Measurements from ENCODE around the gene IGF1R. TPM values are rescaled to one million over a fixed set of nuclear protein-coding genes. Genes with fewer than 3 reads are reported as not detected.
"Not testable (repeated sequence)": the region's sequence is repeated elsewhere in the genome, so short reads cannot be mapped to it uniquely, and the experiment has no call there.

Gene IGF1R
- total and polyA plus RNA-seq, 12 donors = 8.6 to 138 (median 66.0) TPM

DNA sequence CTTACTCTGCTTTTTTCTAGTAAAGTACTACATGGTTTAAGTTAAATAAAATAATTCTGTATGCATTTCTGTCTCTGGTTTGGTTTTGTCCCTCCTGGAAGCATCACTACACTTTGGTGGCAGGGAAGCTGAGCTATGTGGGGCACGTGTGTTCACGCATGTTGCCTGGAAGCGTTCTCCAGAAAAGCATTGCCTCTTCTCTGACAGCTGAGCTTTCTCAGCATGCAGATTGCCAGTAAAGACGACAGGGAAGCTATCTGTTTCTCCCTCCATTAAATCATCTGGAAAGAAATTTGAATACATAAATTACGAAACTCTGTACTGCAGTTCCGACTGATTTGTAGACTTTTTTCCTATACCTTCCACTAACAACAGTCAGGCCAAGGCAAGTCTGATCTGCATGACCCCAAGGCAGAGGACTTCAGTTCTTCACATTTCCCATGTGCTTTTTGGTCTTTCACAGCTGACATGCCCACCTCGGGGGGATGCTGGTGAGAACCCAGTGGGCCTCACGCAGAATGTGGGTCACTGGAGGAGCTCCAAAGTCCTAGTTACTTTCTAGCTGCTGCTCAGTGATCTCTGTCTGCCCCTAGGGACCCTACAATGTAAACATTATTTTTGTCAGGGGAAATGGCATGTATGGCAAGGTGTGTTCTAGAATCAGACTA is 316.3 kb downstream of the IGF1R start:
- no peaks in the 10 kb centered on the region for H3K4me1 ChIP-seq (replicated peaks in 1 of 2)
- no peak overlapping the region for H3K4me3 ChIP-seq
- no peak overlapping the region for H3K27ac ChIP-seq
- WGBS, 4 donors = 71 to 83% (median 75%) methylated on average over 8 of the region's 8 CpGs
- TF ChIP-seq POLR2A (IDR thresholded peaks at IDR 0.05) = no peak
- TF ChIP-seq, protein P1, sequence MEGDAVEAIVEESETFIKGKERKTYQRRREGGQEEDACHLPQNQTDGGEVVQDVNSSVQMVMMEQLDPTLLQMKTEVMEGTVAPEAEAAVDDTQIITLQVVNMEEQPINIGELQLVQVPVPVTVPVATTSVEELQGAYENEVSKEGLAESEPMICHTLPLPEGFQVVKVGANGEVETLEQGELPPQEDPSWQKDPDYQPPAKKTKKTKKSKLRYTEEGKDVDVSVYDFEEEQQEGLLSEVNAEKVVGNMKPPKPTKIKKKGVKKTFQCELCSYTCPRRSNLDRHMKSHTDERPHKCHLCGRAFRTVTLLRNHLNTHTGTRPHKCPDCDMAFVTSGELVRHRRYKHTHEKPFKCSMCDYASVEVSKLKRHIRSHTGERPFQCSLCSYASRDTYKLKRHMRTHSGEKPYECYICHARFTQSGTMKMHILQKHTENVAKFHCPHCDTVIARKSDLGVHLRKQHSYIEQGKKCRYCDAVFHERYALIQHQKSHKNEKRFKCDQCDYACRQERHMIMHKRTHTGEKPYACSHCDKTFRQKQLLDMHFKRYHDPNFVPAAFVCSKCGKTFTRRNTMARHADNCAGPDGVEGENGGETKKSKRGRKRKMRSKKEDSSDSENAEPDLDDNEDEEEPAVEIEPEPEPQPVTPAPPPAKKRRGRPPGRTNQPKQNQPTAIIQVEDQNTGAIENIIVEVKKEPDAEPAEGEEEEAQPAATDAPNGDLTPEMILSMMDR (IDR thresholded peaks at IDR 0.05) = no peak
- peak in 1 of 7 donors; percentile 45 for DNase-seq
- H3K36me3 ChIP-seq (replicated peaks in 1 of 2) = peaks cover 0 to 26% of the 10 kb centered on the region in 2 donors
- intact Hi-C loops (cut with DNase I) = no loop called here
- no peaks in the 10 kb centered on the region for H3K27me3 ChIP-seq
- H3K9me3 ChIP-seq (replicated peaks in 1 of 3) = no peaks in the 10 kb centered on the region

DNA sequence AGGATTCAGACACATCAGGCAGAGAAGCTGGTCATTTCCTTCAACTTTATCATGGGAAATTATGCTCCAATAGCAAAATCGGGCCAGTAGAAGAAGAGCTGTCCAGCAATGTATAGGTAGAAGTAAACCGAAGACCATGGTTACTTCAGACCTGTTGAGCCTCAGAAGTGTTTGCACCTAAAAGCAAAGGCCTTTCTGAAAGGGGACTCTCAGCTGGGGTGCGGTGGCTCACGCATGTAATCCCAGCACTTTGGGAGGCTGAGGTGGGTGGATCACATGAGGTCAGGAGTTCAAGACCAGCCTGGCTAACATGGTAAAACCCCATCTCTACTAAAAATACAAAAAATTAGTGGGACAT is 316.8 kb downstream of the IGF1R start:
- H3K4me1 ChIP-seq (replicated peaks in 1 of 2); H3K27me3 ChIP-seq; H3K9me3 ChIP-seq (replicated peaks in 1 of 3); H3K27ac ChIP-seq; intact Hi-C loops (cut with DNase I); DNase-seq; H3K4me3 ChIP-seq: not testable (repeated sequence)
- peaks cover 0 to 23% of the 10 kb centered on the region in 2 donors for H3K36me3 ChIP-seq (replicated peaks in 1 of 2)
- WGBS, 4 donors = 89 to 94% (median 92%) methylated on average over 4 of the region's 4 CpGs

DNA sequence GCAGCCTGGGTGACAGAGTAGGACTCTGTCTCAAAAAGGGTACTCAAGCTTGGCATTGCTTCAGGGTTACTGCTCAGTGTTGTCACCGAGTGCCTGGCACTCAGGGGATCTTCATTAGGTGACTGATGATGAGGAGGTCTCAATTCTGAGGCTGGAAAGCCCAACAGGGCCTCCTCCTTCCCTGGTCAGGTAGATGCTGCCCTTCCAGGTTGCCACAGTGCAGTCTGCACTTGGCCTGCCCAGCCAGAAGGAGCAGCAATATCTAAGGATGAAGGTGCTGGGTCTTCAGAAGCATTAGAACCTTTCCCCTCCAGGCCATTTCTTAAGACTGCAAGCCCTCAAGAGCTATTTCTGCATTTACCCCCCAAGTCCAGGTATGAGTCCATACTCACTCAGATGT is 317.3 kb downstream of the IGF1R start:
- H3K27me3 ChIP-seq = no peaks in the 10 kb centered on the region
- WGBS, 4 donors = 67 to 95% (median 72%) methylated on average over 1 of the region's 1 CpG
- H3K4me3 ChIP-seq = no peak overlapping the region
- peaks cover 0 to 18% of the 10 kb centered on the region in 2 donors for H3K36me3 ChIP-seq (replicated peaks in 1 of 2)
- H3K27ac ChIP-seq = no peak overlapping the region
- no peak for DNase-seq
- H3K9me3 ChIP-seq (replicated peaks in 1 of 3) = no peaks in the 10 kb centered on the region
- H3K4me1 ChIP-seq (replicated peaks in 1 of 2) = no peaks in the 10 kb centered on the region
- intact Hi-C loops (cut with DNase I) = no loop called here
- TF ChIP-seq POLR2A (IDR thresholded peaks at IDR 0.05) = no peak

DNA sequence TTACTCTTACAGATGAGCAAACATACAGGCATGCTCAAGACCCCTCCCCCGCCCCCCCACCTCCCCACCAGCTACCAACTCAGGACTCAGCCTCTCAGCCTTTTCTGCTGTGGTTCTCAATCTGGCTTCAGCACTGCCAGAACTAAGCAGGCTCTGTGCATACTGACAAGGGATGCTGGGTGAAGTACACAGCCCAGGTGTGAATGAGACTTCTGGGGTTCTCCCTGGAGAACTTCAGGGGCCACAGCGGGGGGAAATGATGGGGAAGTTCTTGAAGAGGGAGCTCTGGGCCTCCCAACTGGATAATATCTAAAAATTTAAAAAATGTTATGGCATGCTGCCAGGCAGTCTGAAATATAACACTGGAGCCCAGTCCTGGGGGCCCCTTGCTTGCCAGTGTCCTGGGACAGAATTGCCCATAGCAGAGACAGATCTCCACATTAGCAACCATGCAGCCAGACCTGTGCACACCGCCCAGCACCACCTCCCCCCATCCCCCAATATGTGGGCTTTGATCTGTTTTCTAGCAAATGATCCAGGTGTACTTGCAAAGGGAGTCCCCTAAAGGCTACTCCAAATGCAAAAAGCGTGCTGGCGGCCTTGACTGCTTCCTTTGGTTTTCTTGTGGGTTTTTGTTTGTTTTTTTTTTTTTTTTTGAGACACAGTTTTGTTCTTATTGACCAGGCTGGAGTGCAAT is 317.9 kb downstream of the IGF1R start:
- DNase-seq = peak in 1 of 7 donors; percentile 46
- no peak overlapping the region for H3K27ac ChIP-seq
- peaks cover 0 to 12% of the 10 kb centered on the region in 2 donors for H3K36me3 ChIP-seq (replicated peaks in 1 of 2)
- TF ChIP-seq, protein P1 (IDR thresholded peaks at IDR 0.05) = no peak
- no peak for TF ChIP-seq POLR2A (IDR thresholded peaks at IDR 0.05)
- no peak overlapping the region for H3K4me3 ChIP-seq
- H3K4me1 ChIP-seq (replicated peaks in 1 of 2) = no peaks in the 10 kb centered on the region
- H3K27me3 ChIP-seq = no peaks in the 10 kb centered on the region
- 66 to 71% (median 66%) methylated on average over 5 of the region's 5 CpGs for WGBS, 4 donors
- intact Hi-C loops (cut with DNase I) = no loop called here
- no peaks in the 10 kb centered on the region for H3K9me3 ChIP-seq (replicated peaks in 1 of 3)

DNA sequence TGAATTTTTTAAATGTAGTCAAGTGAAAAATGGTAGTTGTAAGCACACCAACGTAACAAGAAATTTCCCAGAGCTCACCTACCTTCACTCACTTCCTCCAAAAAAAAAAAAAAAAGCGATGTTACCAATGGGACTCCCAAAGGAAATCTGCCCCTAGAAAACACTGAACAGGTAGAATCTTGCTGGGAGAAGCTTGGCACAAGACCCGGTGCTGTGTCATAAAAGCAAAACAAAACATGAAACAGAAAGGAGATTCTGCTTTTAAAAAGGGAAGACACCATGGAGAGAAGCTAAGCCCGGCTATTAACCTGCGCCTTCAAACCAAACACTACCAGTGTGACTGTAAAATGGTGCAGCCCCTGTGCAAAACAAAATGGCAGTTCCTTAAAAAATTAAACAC is 318.8 kb downstream of the IGF1R start:
- H3K27me3 ChIP-seq = no peaks in the 10 kb centered on the region
- WGBS, 4 donors = 81 to 90% (median 82%) methylated on average over 5 of the region's 5 CpGs
- peaks cover 0 to 3% of the 10 kb centered on the region in 2 donors for H3K36me3 ChIP-seq (replicated peaks in 1 of 2)
- H3K27ac ChIP-seq = no peak overlapping the region
- intact Hi-C loops (cut with DNase I) = no loop called here
- DNase-seq = no peak
- H3K9me3 ChIP-seq (replicated peaks in 1 of 3) = no peaks in the 10 kb centered on the region
- no peak for TF ChIP-seq POLR2A (IDR thresholded peaks at IDR 0.05)
- TF ChIP-seq, protein P1 (IDR thresholded peaks at IDR 0.05) = no peak
- no peaks in the 10 kb centered on the region for H3K4me1 ChIP-seq (replicated peaks in 1 of 2)
- H3K4me3 ChIP-seq = no peak overlapping the region

Measured in adrenal gland (tissue), 12 donors.